Lower leg skin (tissue), 3 donors: ENCODE data around the gene PLCH1.

ENCODE experiments used
- POLR2A ChIP-seq, 2 donors: fragments of 450-650 bp; IDR thresholded peaks; one replicate each; pipeline ENCODE4 v1.6.1; 2016 to 2017; ENCODE audit warnings: antibody characterized with exemption in 2 of 2, mild to moderate bottlenecking in 1 of 2, moderate library complexity in 1 of 2
- TF ChIP-seq, protein P1 (sequence below), 3 donors: fragments of 450-650 bp; IDR thresholded peaks; one replicate each; pipeline ENCODE4 v1.5.1; 2016; ENCODE audit warnings: antibody characterized with exemption in 3 of 3, mild to moderate bottlenecking in 3 of 3, moderate library complexity in 2 of 3

DNA sequence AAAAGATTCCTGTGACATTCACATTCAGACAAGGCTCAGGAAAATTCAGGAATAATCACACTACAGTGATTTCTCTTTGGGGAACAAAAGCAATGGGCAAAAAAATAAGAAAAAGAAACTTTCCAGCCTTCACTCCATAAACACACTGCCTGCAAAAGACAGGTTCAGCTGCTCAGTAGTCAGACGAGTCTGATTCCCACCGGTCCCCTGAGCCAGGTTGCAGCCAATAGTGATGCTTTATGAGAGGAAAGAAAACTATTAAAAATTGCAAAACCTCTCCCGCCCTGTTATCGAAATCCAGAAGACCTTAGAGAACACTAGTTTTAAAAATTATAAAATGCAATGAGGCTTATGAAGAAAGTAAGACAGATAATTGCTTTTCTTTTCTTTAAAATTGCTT is 8.5 kb downstream of the PLCH1 start:
- TF ChIP-seq, protein P1, sequence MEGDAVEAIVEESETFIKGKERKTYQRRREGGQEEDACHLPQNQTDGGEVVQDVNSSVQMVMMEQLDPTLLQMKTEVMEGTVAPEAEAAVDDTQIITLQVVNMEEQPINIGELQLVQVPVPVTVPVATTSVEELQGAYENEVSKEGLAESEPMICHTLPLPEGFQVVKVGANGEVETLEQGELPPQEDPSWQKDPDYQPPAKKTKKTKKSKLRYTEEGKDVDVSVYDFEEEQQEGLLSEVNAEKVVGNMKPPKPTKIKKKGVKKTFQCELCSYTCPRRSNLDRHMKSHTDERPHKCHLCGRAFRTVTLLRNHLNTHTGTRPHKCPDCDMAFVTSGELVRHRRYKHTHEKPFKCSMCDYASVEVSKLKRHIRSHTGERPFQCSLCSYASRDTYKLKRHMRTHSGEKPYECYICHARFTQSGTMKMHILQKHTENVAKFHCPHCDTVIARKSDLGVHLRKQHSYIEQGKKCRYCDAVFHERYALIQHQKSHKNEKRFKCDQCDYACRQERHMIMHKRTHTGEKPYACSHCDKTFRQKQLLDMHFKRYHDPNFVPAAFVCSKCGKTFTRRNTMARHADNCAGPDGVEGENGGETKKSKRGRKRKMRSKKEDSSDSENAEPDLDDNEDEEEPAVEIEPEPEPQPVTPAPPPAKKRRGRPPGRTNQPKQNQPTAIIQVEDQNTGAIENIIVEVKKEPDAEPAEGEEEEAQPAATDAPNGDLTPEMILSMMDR (IDR thresholded peaks at IDR 0.05): no peak
- TF ChIP-seq POLR2A (IDR thresholded peaks at IDR 0.05): no peak
